Measurements from ENCODE around the gene EPS8L2. TPM values are rescaled to one million over a fixed set of nuclear protein-coding genes. Genes with fewer than 3 reads are reported as not detected.

Gene EPS8L2
- total and polyA plus RNA-seq, 9 of the 15 experiments (the other 6 are each of a cell fraction or from before 2014, with no cell fraction given), result 0.75 to 17.0 (median 3.7) TPM

GRCh38 chr11:695538-696248 is 10.3 kb upstream of the EPS8L2 start, which contains the start of gene TMEM80 (continued):
- TF ChIP-seq ZNF518B (CRISPR knock-in tag; IDR thresholded peaks at IDR 0.05) (no peak), KDM5B (IDR thresholded peaks at IDR 0.05; ENCODE audit: insufficient replicate concordance, low read depth, low read length) (peak; percentile 59), KLF1 (tag; IDR thresholded peaks at IDR 0.05) (no peak), HSF4 (CRISPR knock-in tag; IDR thresholded peaks at IDR 0.05; ENCODE audit: borderline replicate concordance) (no peak), TSHZ1 (CRISPR knock-in tag; IDR thresholded peaks at IDR 0.05) (no peak), HDAC1 (IDR thresholded peaks at IDR 0.05) (peak in 1 of 2 experiments; percentile 80; a peak in 2 of 4 replicates), ZC3H4 (CRISPR knock-in tag; IDR thresholded peaks at IDR 0.05; ENCODE audit: borderline replicate concordance) (no peak), ATF2 (CRISPR knock-in tag; IDR thresholded peaks at IDR 0.05) (no peak), CREB1 (IDR thresholded peaks at IDR 0.05) (peak; percentile 53), CREB1 (CRISPR knock-in tag; IDR thresholded peaks at IDR 0.05) (no peak), DDX20 (tag; IDR thresholded peaks at IDR 0.05; ENCODE audit: low read depth) (no peak)
